Nephron (organoid): ENCODE results near the gene PTRHD1.

Source experiments
- H3K27ac Mint-ChIP-seq, 3 experiments: 2 replicates each; pipeline ENCODE4 v1.8.0; 2020; ENCODE audit warnings: mixed read lengths in 3 of 3, mild to moderate bottlenecking in 2 of 3, moderate library complexity in 1 of 3
- H3K27me3 Mint-ChIP-seq: 2 replicates; pipeline ENCODE4 v1.8.0; 2021; ENCODE audit warnings: low read depth, mild to moderate bottlenecking, moderate library complexity, mixed read lengths
- H3K36me3 Mint-ChIP-seq: 2 replicates; pipeline ENCODE4 v1.8.0; 2020; ENCODE audit warnings: low read depth, mixed read lengths
- H3K4me1 Mint-ChIP-seq: 2 replicates; pipeline ENCODE4 v1.8.0; 2020; ENCODE audit warnings: mixed read lengths
- H3K4me3 Mint-ChIP-seq, 3 experiments: 2 replicates each; pipeline ENCODE4 v1.8.0; 2020; ENCODE audit warnings: mild to moderate bottlenecking in 3 of 3, mixed read lengths in 3 of 3, moderate library complexity in 2 of 3
- H3K9me3 Mint-ChIP-seq: 2 replicates; pipeline ENCODE4 v1.8.0; 2020; ENCODE audit warnings: mixed read lengths
- CTCF ChIP-seq, 3 experiments: fragments of 200-600 bp; sonication (generic); IDR thresholded peaks; one replicate each; pipeline ENCODE4 v1.5.0; 2021; ENCODE audit warnings: antibody characterized with exemption in 3 of 3; ENCODE audit not compliant: unreplicated experiment in 3 of 3

PTRHD1 gene

DNA sequence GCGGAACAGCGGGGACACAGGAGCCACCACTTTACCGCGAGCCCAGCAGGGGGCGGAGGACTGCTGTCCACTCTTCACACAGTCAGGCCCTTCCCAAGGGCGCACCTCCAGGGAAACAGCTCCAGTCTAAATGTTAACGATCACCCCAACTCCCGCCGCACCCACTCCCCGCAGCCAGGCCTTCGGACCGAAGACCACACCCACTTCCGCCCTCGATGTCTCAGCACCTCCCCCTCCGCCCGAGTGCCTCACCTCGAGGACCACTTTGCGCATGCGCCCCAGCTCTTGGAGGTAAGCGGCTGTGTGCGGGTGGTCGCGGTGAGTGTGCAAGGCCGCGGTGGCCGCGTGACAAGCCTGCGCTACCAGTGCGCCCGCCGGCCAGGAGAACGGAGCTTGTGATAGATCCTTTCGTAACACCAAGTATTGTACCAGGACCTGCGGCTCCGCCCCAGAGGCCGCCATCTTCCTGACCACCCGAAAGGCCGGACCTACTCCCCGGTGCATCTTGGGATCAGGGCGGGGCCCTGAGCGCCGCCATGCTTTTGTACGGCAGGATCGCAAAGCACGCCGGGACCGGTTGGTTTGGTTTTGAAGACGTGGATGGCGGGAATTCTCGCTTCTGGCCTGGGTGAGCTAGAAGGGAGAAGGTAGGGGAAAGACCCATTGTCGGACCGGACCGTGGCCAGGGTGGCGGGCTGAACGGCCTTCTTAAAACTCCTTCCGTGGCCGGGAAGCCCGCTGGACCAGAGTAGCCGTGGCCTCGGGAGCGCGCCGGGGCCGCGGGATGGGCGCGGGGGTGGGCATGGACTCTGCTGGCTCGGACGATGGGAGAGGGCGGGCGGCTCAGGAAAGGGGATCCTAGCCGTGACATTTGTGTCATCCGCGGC, at the start of gene PTRHD1, which contains the start of gene CENPO:
Gene PTRHD1 (minus strand): TSS at position 518 of the 887 bp plus-strand sequence. CDS start 14 bp downstream, at position 504.
Gene CENPO (plus strand): TSS at position 552 of the 887 bp plus-strand sequence. CDS start 495 bp downstream, outside the sequence.
- H3K36me3 Mint-ChIP-seq: peaks cover 34% of the 10 kb centered on the region
- peak within 1 kb of the TSS; percentile 100 for H3K27ac Mint-ChIP-seq
- peaks cover 8% of the 10 kb centered on the region for H3K9me3 Mint-ChIP-seq

GRCh38 chr2:24842081-24843050, 49.2 kb upstream of the PTRHD1 start:
- peaks cover 16% of the 10 kb centered on the region for H3K36me3 Mint-ChIP-seq
- H3K9me3 Mint-ChIP-seq: peaks cover 7% of the 10 kb centered on the region
- no peak overlapping the region for H3K4me3 Mint-ChIP-seq
- no peak overlapping the region for H3K27ac Mint-ChIP-seq
- TF ChIP-seq CTCF (IDR thresholded peaks at IDR 0.05; ENCODE audit: unreplicated experiment in 3 of 3): no peak
- H3K27me3 Mint-ChIP-seq: no peaks in the 10 kb centered on the region
- H3K4me1 Mint-ChIP-seq: no peaks in the 10 kb centered on the region

More for the DNA sequence above, at the start of gene PTRHD1, which contains the start of gene CENPO:
- Mint-ChIP-seq H3K4me3 (peak within 1 kb of the TSS; percentile 97 to 100 (median 97)), H3K4me1 (peaks cover 29% of the 10 kb centered on the region), H3K27me3 (no peaks in the 10 kb centered on the region)
- TF ChIP-seq CTCF (IDR thresholded peaks at IDR 0.05; ENCODE audit: unreplicated experiment in 3 of 3): peak; percentile 45 to 68 (median 51)

GRCh38 chr2:24840962-24841945, 48.1 kb upstream of the PTRHD1 start:
- no peak overlapping the region for H3K4me3 Mint-ChIP-seq
- peaks cover 10% of the 10 kb centered on the region for H3K36me3 Mint-ChIP-seq
- H3K27ac Mint-ChIP-seq: no peak overlapping the region
- peaks cover 5% of the 10 kb centered on the region for H3K9me3 Mint-ChIP-seq
- H3K4me1 Mint-ChIP-seq: no peaks in the 10 kb centered on the region
- TF ChIP-seq CTCF (IDR thresholded peaks at IDR 0.05; ENCODE audit: unreplicated experiment in 3 of 3): no peak
- no peaks in the 10 kb centered on the region for H3K27me3 Mint-ChIP-seq

GRCh38 chr2:24840164-24840869, 47.1 kb upstream of the PTRHD1 start:
- Mint-ChIP-seq H3K4me1 (no peaks in the 10 kb centered on the region), H3K27ac (no peak overlapping the region)

More at GRCh38 chr2:24840164-24840869, 47.1 kb upstream of the PTRHD1 start:
- Mint-ChIP-seq H3K27me3 (no peaks in the 10 kb centered on the region), H3K4me3 (no peak overlapping the region), H3K36me3 (peaks cover 14% of the 10 kb centered on the region), H3K9me3 (peaks cover 3% of the 10 kb centered on the region)
- TF ChIP-seq CTCF (IDR thresholded peaks at IDR 0.05; ENCODE audit: unreplicated experiment in 3 of 3): no peak
